CD8-positive, alpha-beta memory T cell (primary cell): Measurements from ENCODE around the gene CPNE7. TPM values are rescaled to one million over a fixed set of nuclear protein-coding genes. Genes with fewer than 3 reads are reported as not detected.

Experiments used
- CTCF ChIA-PET: fragments of 350-600 bp; sonication (Branson Sonifier 250); formaldehyde crosslinking; loops from one replicate; lab custom pipeline; 2021; ENCODE audit warnings: antibody characterized with exemption; lab: Charles Lee
- POLR2A ChIA-PET: fragments of 350-600 bp; sonication (Branson Sonifier 250); formaldehyde crosslinking; loops from one replicate; lab custom pipeline; 2021; ENCODE audit warnings: antibody characterized with exemption; lab: Charles Lee
- DNase-seq, 5 donors: peaks; one replicate each; pipeline versions ENCODE4 v3.0.0 to v3.0.0-alpha.2; 2020 to 2022; ENCODE audit warnings: mixed read lengths in 1 of 5
- H3K27ac ChIP-seq: one replicate; pipeline ENCODE4 v1.7.0; 2013; ENCODE audit warnings: low read depth, mild to moderate bottlenecking, low read length, moderate library complexity
- H3K27me3 ChIP-seq: 2 replicates; pipeline ENCODE4 v1.7.0; 2013; ENCODE audit warnings: low read length, mild to moderate bottlenecking; ENCODE audit not compliant: insufficient read depth, poor library complexity, severe bottlenecking
- H3K36me3 ChIP-seq: 2 replicates; pipeline ENCODE4 v1.7.0; 2013; ENCODE audit warnings: mild to moderate bottlenecking, low read length, moderate library complexity; ENCODE audit not compliant: insufficient read depth
- H3K4me1 ChIP-seq: 2 replicates; pipeline ENCODE4 v1.7.0; 2013; ENCODE audit warnings: mild to moderate bottlenecking, low read length, moderate library complexity; ENCODE audit not compliant: insufficient read depth
- H3K4me3 ChIP-seq: 2 replicates; pipeline ENCODE4 v1.7.0; 2013; ENCODE audit warnings: mild to moderate bottlenecking, low read length
- H3K9me3 ChIP-seq: 2 replicates; pipeline ENCODE4 v1.7.0; 2013; ENCODE audit warnings: mild to moderate bottlenecking, low read length
- H3K27ac Mint-ChIP-seq, 8 donors: one replicate each; pipeline ENCODE4 v1.8.0; 2020 to 2021; ENCODE audit warnings: mixed read lengths in 8 of 8, mild to moderate bottlenecking in 6 of 8, inconsistent platforms in 3 of 8, moderate library complexity in 3 of 8
- H3K27me3 Mint-ChIP-seq, 2 donors: one replicate each; pipeline ENCODE4 v1.8.0; 2020 to 2021; ENCODE audit warnings: mixed read lengths in 2 of 2, mild to moderate bottlenecking in 1 of 2, moderate library complexity in 1 of 2
- H3K36me3 Mint-ChIP-seq, 3 donors: one replicate each; pipeline ENCODE4 v1.8.0; 2020 to 2021; ENCODE audit warnings: mixed read lengths in 3 of 3, inconsistent platforms in 1 of 3, mild to moderate bottlenecking in 1 of 3
- H3K4me1 Mint-ChIP-seq, 3 donors: one replicate each; pipeline ENCODE4 v1.8.0; 2020 to 2021; ENCODE audit warnings: mixed read lengths in 3 of 3, inconsistent platforms in 1 of 3, mild to moderate bottlenecking in 1 of 3
- H3K4me3 Mint-ChIP-seq, 7 donors: one replicate each; pipeline ENCODE4 v1.8.0; 2020 to 2021; ENCODE audit warnings: mixed read lengths in 7 of 7, mild to moderate bottlenecking in 6 of 7, moderate library complexity in 4 of 7, inconsistent platforms in 2 of 7
- H3K9me3 Mint-ChIP-seq, 5 donors: one replicate each; pipeline ENCODE4 v1.8.0; 2020 to 2022; ENCODE audit warnings: mixed read lengths in 5 of 5, mild to moderate bottlenecking in 3 of 5, moderate library complexity in 2 of 5, inconsistent platforms in 1 of 5
- polyA plus RNA-seq: library from polyadenylated mRNA; unstranded; fragments of 300-500 nt; fragmentation: Illumina TruSeq; gene quantifications from one replicate; pipeline ENCODE4 v1.2.3, GENCODE V29; 2021
- total RNA-seq, 2 experiments: library from RNA; stranded (reverse); gene quantifications; one replicate each; pipeline ENCODE4 v1.2.3, GENCODE V29; 2021

The CPNE7 gene
- total and polyA plus RNA-seq, 3 experiments from 2014 or later, result 3.2 to 12.9 (median 6.1) TPM

DNA sequence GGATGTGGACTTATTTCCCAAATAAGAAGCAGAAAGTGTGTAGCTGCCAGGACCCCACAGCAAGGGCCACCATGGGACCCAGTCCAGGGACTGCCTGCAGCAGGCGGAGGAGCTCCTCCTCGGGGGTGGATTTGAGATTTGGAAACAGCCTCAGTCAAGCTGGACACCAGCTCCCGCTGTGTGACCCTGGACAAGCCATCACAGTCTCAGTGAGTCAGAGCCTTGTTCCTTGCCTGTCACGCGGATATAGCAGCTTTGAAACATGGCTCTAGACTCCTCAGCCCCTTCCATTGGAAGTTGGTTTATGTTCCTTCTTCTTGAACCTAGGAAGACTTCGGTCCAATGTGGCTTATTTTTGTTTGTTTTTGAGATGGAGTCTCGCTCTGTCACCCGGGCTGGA is 25.4 kb downstream of the CPNE7 start:
- Mint-ChIP-seq H3K4me1 (peaks cover 18 to 37% (median 18%) of the 10 kb centered on the region in 3 donors), H3K4me3 (no peak overlapping the region), H3K27me3 (peaks cover 0 to 3% of the 10 kb centered on the region in 2 donors), H3K27ac (peak overlapping the region in 1 of 8 donors; percentile 38), H3K9me3 (no peaks in the 10 kb centered on the region), H3K36me3 (no peaks in the 10 kb centered on the region)
- no peaks in the 10 kb centered on the region for H3K27me3 ChIP-seq
- POLR2A ChIA-PET, result interaction anchor here (0.5 to 0.6 kb wide), 2 partner anchors 425 to 1672 kb away, joined by 3 to 8 read pairs; no protein-coding TSS in a partner anchor
- H3K4me3 ChIP-seq, result no peak overlapping the region
- H3K27ac ChIP-seq, result no peak overlapping the region
- CTCF ChIA-PET, result interaction anchor here (0.9 to 1.4 kb wide), 2 partner anchors 40 to 99 kb away, joined by 3 to 4 read pairs; no protein-coding TSS in a partner anchor
- H3K4me1 ChIP-seq, result peaks cover 11% of the 10 kb centered on the region
- no peaks in the 10 kb centered on the region for H3K36me3 ChIP-seq
- no peak for DNase-seq
- H3K9me3 ChIP-seq, result no peaks in the 10 kb centered on the region

DNA sequence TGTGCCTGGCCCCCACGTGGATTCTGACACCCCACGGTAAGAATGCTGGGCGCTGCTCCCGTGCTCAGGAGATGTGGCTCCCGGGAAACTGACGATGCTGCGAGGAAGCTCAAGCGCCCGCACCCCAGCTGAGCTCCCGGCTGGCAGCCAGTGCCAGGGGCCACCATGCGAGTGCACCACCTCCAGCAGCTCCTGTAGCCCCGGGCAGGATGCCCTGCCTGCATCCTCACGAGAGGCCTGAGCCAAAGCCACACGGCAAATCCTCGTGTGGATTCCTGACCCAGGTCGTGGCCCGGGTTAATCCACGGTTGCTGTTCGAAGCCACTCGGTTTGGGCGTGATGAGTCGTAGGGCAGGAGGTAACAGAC is 26.3 kb downstream of the CPNE7 start:
- CTCF ChIA-PET, result interaction anchor here (1.1 kb wide), 1 partner anchor 98 kb away, joined by 4 read pairs; no protein-coding TSS in a partner anchor
- Histone ChIP-seq H3K36me3 (no peaks in the 10 kb centered on the region), H3K4me1 (peaks cover 11% of the 10 kb centered on the region), H3K9me3 (no peaks in the 10 kb centered on the region), H3K27me3 (no peaks in the 10 kb centered on the region), H3K27ac (no peak overlapping the region), H3K4me3 (no peak overlapping the region)
- peaks cover 18 to 36% (median 18%) of the 10 kb centered on the region in 3 donors for H3K4me1 Mint-ChIP-seq
- no peaks in the 10 kb centered on the region for H3K36me3 Mint-ChIP-seq
- H3K27ac Mint-ChIP-seq, result peak overlapping the region in 1 of 8 donors; percentile 17
- POLR2A ChIA-PET, result interaction anchor here (0.5 kb wide), 1 partner anchor 25 kb away, joined by 10 read pairs; no protein-coding TSS in a partner anchor
- peaks cover 0 to 3% of the 10 kb centered on the region in 2 donors for H3K27me3 Mint-ChIP-seq
- H3K9me3 Mint-ChIP-seq, result no peaks in the 10 kb centered on the region
- no peak for DNase-seq
- H3K4me3 Mint-ChIP-seq, result peak overlapping the region in 3 of 7 donors; percentile 33 to 78 (median 72)

DNA sequence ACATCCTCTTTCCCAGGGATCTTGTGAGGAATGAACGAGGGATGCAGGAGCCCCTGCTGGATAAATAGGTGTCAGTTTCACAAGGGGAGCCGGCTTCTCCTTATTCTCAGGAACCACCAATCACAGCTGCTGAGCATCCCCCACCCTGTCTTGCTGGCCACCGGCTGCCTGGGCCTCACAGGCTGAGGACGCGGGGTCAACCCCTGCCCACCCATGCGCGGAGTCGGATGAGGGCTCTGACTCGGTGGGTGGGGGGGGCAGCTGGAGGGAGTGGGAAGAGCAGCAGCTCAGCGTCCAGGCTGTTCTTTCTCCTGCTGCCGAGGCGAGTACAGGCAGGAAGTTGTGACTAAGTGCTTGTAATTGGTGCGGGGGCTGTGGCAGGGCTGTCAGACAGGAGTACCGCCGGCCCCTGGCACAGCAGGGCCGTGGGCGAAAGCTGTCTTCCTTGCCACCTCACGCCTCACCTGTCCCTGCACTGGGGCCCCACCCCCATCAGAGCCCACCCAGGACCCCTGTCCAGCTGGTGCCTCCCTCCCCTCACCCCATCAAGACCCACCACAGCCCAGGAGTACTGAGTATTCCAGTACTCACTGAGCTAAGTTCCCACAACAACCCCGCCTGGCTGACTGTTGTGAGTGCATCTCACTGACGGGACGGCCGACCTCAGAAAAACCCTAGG is 26.9 kb downstream of the CPNE7 start:
- no peak overlapping the region for H3K4me3 ChIP-seq
- peaks cover 11% of the 10 kb centered on the region for H3K4me1 ChIP-seq
- H3K36me3 ChIP-seq, result no peaks in the 10 kb centered on the region
- Mint-ChIP-seq H3K4me3 (peak overlapping the region; percentile 14 to 78 (median 55)), H3K27ac (peak overlapping the region in 5 of 8 donors; percentile 8 to 65 (median 37)), H3K36me3 (no peaks in the 10 kb centered on the region), H3K27me3 (peaks cover 0 to 3% of the 10 kb centered on the region in 2 donors), H3K4me1 (peaks cover 18 to 32% (median 18%) of the 10 kb centered on the region in 3 donors), H3K9me3 (no peaks in the 10 kb centered on the region)
- ChIA-PET POLR2A (interaction anchor here (0.5 kb wide), 1 partner anchor 25 kb away, joined by 10 read pairs; no protein-coding TSS in a partner anchor), CTCF (interaction anchor here (0.7 to 1.1 kb wide), 2 partner anchors 13 to 98 kb away, joined by 3 to 4 read pairs; no protein-coding TSS in a partner anchor)
- no peak overlapping the region for H3K27ac ChIP-seq
- H3K27me3 ChIP-seq, result no peaks in the 10 kb centered on the region
- H3K9me3 ChIP-seq, result no peaks in the 10 kb centered on the region
- peak; percentile 26 to 72 (median 32) for DNase-seq

DNA sequence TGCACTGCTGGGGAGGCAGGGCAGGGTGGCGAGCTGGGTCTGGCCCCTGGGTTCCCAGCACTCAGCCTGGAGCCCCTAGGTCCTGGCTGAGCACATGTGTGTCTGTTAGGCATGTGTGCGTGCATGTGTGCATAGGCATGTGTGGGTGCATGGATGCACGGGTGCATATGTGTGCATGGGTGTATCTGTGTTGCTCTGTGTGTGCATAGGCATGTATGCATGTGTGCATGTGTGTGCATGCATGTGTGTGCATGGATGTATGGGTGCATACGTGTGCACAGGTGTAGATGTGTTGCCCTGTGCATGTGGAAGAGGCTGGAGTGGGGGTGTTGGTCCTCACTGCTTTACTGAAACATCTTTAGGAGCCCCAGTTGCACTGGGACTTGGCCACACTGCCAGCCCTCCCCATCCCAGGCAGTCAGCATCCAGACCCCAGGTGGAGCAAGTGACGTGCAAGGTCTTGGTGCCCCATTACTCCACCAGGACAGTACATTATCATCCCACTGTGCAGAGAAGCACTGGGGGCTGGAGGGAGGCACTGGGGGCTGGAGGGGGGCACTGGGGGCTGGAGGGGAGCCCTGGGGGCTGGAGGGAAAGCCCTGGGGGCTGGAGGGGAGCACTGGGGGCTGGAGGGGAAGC is 27.5 kb downstream of the CPNE7 start:
- Histone ChIP-seq H3K36me3 (no peaks in the 10 kb centered on the region), H3K9me3 (no peaks in the 10 kb centered on the region), H3K27ac (no peak overlapping the region), H3K4me3 (no peak overlapping the region), H3K4me1 (peaks cover 11% of the 10 kb centered on the region), H3K27me3 (no peaks in the 10 kb centered on the region)
- ChIA-PET CTCF (interaction anchor here (0.7 to 1.1 kb wide), 2 partner anchors 13 to 97 kb away, joined by 3 to 4 read pairs; no protein-coding TSS in a partner anchor), POLR2A (no interaction called here)
- peak overlapping the region; percentile 14 to 78 (median 55) for H3K4me3 Mint-ChIP-seq
- DNase-seq, result no peak
- peaks cover 18 to 32% (median 18%) of the 10 kb centered on the region in 3 donors for H3K4me1 Mint-ChIP-seq
- peak overlapping the region in 6 of 8 donors; percentile 21 to 77 (median 58) for H3K27ac Mint-ChIP-seq
- peaks cover 0 to 3% of the 10 kb centered on the region in 2 donors for H3K27me3 Mint-ChIP-seq
- H3K9me3 Mint-ChIP-seq, result no peaks in the 10 kb centered on the region
- H3K36me3 Mint-ChIP-seq, result no peaks in the 10 kb centered on the region

DNA sequence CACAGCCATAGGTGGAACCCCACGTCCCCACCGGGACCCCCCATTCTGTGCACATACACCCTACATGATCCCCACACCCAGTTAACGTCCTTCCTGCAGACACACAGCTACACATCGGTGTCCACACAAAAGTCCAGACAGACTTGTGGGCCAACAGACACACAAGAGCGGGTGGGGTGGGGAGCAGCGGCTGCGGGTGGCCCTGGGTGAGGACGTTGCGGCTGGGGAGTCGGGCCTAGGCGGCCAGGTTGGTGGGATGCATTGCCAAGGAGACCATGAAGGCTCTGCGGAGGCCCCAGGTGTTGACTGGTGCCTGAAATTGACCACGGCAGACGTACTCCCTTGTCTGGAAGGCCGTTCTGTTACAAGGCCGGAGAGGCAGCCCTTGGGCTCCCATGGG is 29.2 kb downstream of the CPNE7 start:
- ChIA-PET POLR2A (no interaction called here), CTCF (no interaction called here)
- Histone ChIP-seq H3K9me3 (no peaks in the 10 kb centered on the region), H3K4me3 (no peak overlapping the region), H3K27me3 (no peaks in the 10 kb centered on the region), H3K4me1 (peaks cover 11% of the 10 kb centered on the region), H3K27ac (no peak overlapping the region), H3K36me3 (no peaks in the 10 kb centered on the region)
- Mint-ChIP-seq H3K4me3 (no peak overlapping the region), H3K27ac (no peak overlapping the region), H3K9me3 (no peaks in the 10 kb centered on the region), H3K27me3 (peaks cover 0 to 3% of the 10 kb centered on the region in 2 donors), H3K4me1 (peaks cover 14 to 25% (median 15%) of the 10 kb centered on the region in 3 donors), H3K36me3 (no peaks in the 10 kb centered on the region)
- DNase-seq, result no peak

DNA sequence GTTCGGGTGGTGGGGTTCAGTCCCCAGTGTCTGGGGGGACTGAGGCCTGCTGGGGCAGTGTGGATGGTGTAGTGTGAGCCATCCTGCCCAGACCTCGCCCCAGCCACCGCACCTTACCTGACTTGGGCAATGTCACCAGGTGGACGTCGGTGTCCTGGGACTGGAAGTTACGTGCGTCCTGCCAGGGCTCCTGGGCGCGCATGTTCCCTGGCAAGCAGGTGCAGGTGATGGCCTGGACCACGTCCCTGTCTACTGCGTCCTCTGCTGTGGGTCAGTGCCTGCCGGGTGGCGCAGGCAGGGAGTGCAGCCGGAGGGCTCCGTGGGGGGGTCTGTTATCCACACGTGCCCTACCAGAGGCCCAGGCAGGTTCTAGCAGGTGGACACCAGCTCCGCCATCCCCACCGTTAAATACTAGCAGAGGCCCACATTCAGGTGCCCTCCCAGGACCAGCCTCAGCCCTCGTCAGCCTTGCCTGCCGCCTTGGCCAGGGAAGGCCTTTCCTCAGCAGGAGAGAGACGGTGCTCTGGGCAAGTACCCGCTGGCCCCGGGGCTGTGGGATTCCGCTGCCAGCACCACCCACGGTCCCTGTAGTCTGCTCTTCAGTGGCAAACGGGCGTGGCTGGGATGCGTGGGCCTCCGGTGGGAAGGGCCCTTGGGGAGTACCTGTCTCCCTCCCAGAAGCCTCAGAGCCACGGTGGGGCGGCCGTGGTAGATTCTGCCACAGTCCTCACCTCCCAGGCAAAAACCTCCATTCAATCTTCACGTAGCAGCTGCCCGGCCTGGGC is 29.8 kb downstream of the CPNE7 start:
- H3K4me3 Mint-ChIP-seq, result no peak overlapping the region

DNA sequence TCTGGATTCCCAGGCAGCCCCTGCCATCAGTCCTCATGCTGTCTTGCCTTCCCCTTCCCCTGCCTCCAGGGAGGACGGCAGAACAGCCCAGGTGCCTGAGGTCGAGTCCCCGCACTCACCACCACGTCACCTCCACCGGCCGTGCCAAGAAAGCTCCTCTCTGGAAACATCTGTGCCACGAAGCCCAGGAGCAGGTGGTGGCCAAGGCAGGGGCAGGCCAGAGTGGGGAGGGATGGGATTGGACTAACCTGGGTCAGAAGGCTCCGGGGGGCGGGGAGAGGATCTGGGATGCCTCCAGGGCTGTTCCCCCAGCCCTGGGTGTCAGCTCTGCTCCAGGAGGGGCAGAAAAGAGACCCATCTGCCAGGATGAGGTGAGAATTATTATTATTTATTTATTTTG is 30.4 kb downstream of the CPNE7 start:
- ChIA-PET POLR2A (no interaction called here), CTCF (no interaction called here)
- no peaks in the 10 kb centered on the region for H3K36me3 ChIP-seq
- H3K27ac Mint-ChIP-seq, result no peak overlapping the region
- H3K4me1 ChIP-seq, result peaks cover 11% of the 10 kb centered on the region
- H3K9me3 Mint-ChIP-seq, result no peaks in the 10 kb centered on the region
- no peak overlapping the region for H3K4me3 Mint-ChIP-seq
- H3K4me3 ChIP-seq, result no peak overlapping the region
- H3K36me3 Mint-ChIP-seq, result no peaks in the 10 kb centered on the region
- H3K4me1 Mint-ChIP-seq, result peaks cover 12 to 14% (median 13%) of the 10 kb centered on the region in 3 donors
- H3K27me3 ChIP-seq, result no peaks in the 10 kb centered on the region
- DNase-seq, result no peak
- peaks cover 0 to 3% of the 10 kb centered on the region in 2 donors for H3K27me3 Mint-ChIP-seq
- no peaks in the 10 kb centered on the region for H3K9me3 ChIP-seq
- no peak overlapping the region for H3K27ac ChIP-seq

More for the DNA sequence above, 29.8 kb downstream of the CPNE7 start:
- no peaks in the 10 kb centered on the region for H3K27me3 ChIP-seq
- H3K27ac Mint-ChIP-seq, result no peak overlapping the region
- peaks cover 11% of the 10 kb centered on the region for H3K4me1 ChIP-seq
- H3K27ac ChIP-seq, result no peak overlapping the region
- no peak for DNase-seq
- ChIA-PET CTCF (no interaction called here), POLR2A (no interaction called here)
- no peak overlapping the region for H3K4me3 ChIP-seq
- peaks cover 13 to 19% (median 14%) of the 10 kb centered on the region in 3 donors for H3K4me1 Mint-ChIP-seq
- H3K36me3 Mint-ChIP-seq, result no peaks in the 10 kb centered on the region
- H3K9me3 ChIP-seq, result no peaks in the 10 kb centered on the region
- H3K9me3 Mint-ChIP-seq, result no peaks in the 10 kb centered on the region
- H3K27me3 Mint-ChIP-seq, result peaks cover 0 to 3% of the 10 kb centered on the region in 2 donors
- H3K36me3 ChIP-seq, result no peaks in the 10 kb centered on the region
